OCI-LY3 (cell line): ENCODE data around the gene FAM177A1.
A peak's percentile ranks its signal among the peaks of the same experiment; 100 is the strongest.

ENCODE experiments used
- H2AFZ ChIP-seq: fragments of 200-600, 300-600 bp; shearing (Covaris generic); 2 replicates; pipeline ENCODE4 v1.6.0; 2014; ENCODE audit warnings: antibody characterized with exemption, low read depth, low read length
- H3K27ac ChIP-seq: fragments of 200-600, 300-600 bp; sonication (generic); 2 replicates; pipeline ENCODE4 v1.5.1; 2014; ENCODE audit warnings: mild to moderate bottlenecking, low read length, moderate library complexity, mixed read lengths
- H3K27me3 ChIP-seq: fragments of 200-600, 300-600 bp; sonication (generic); 2 replicates; pipeline ENCODE4 v1.6.1; 2014; ENCODE audit warnings: low read depth, low read length, mixed read lengths
- H3K36me3 ChIP-seq: fragments of 200-600, 300-600 bp; sonication (generic); replicated peaks from 2 replicates; pipeline ENCODE3; 2014; ENCODE audit warnings: low read depth, low read length, mixed read lengths
- H3K4me1 ChIP-seq: fragments of 300-600, 200-600 bp; sonication (generic); 2 replicates; pipeline ENCODE4 v1.6.1; 2014; ENCODE audit warnings: low read length, mixed read lengths
- H3K4me2 ChIP-seq: fragments of 200-600, 300-600 bp; sonication (generic); 2 replicates; pipeline ENCODE4 v1.6.1; 2014; ENCODE audit warnings: low read length, mixed read lengths
- H3K4me3 ChIP-seq: fragments of 300-600, 200-600 bp; sonication (generic); 2 replicates; pipeline ENCODE4 v1.5.1; 2014; ENCODE audit warnings: antibody characterized with exemption, mild to moderate bottlenecking, low read length, moderate library complexity
- H3K79me2 ChIP-seq: fragments of 300-600, 200-600 bp; shearing (Covaris generic); 2 replicates; pipeline ENCODE4 v1.6.1; 2014; ENCODE audit warnings: mild to moderate bottlenecking, low read length, mixed read lengths
- H3K9ac ChIP-seq: fragments of 300-600, 200-600 bp; shearing (Covaris generic); 2 replicates; pipeline ENCODE4 v1.6.0; 2014; ENCODE audit warnings: mild to moderate bottlenecking, low read length, moderate library complexity
- H3K9me3 ChIP-seq: fragments of 200-600, 300-600 bp; shearing (Covaris generic); 2 replicates; pipeline ENCODE4 v1.6.1; 2014; ENCODE audit warnings: low read length, mixed read lengths; ENCODE audit not compliant: insufficient read depth
- H4K20me1 ChIP-seq: fragments of 200-600, 300-600 bp; sonication (generic); 2 replicates; pipeline ENCODE4 v1.6.1; 2016; ENCODE audit warnings: low read length, mixed read lengths; ENCODE audit not compliant: insufficient read depth
- CTCF ChIP-seq: fragments of 200-600, 300-600 bp; sonication (generic); IDR thresholded peaks from 2 replicates; pipeline ENCODE4 v1.5.1; 2014; ENCODE audit warnings: antibody characterized with exemption, low read length, low read depth
- EZH2phosphoT487 ChIP-seq: fragments of 200-600 bp; shearing (Covaris generic); IDR thresholded peaks from 2 replicates; pipeline ENCODE4 v1.6.1; 2018; ENCODE audit warnings: antibody characterized with exemption, mixed run types, low read depth

The FAM177A1 gene

GRCh38 chr14:35043046-35043445, 3.0 kb upstream of the FAM177A1 start:
- no peak for TF ChIP-seq CTCF
- no peak for TF ChIP-seq EZH2phosphoT487
- H3K9me3 ChIP-seq = no peaks in the 10 kb centered on the region
- no peak overlapping the region for H3K4me2 ChIP-seq
- H4K20me1 ChIP-seq = no peaks in the 10 kb centered on the region
- no peaks in the 10 kb centered on the region for H3K27me3 ChIP-seq
- H3K4me1 ChIP-seq = peaks cover 9% of the 10 kb centered on the region
- H2AFZ ChIP-seq = no peak overlapping the region
- H3K9ac ChIP-seq = no peak overlapping the region
- no peaks in the 10 kb centered on the region for H3K36me3 ChIP-seq
- H3K4me3 ChIP-seq = no peak overlapping the region
- H3K27ac ChIP-seq = no peak overlapping the region
- H3K79me2 ChIP-seq = peaks cover 5% of the 10 kb centered on the region; the same call in 1 of the 2 replicates

- H3K9ac ChIP-seq = peak overlapping the region; percentile 79
- H4K20me1 ChIP-seq = no peaks in the 10 kb centered on the region
- peak overlapping the region; percentile 71 for H3K27ac ChIP-seq
- H2AFZ ChIP-seq = peak overlapping the region; percentile 92
- peaks cover 6% of the 10 kb centered on the region; the same call in 1 of the 2 replicates for H3K79me2 ChIP-seq
- no peaks in the 10 kb centered on the region for H3K27me3 ChIP-seq
- H3K9me3 ChIP-seq = no peaks in the 10 kb centered on the region
- peaks cover 9% of the 10 kb centered on the region for H3K4me1 ChIP-seq
- H3K36me3 ChIP-seq = no peaks in the 10 kb centered on the region
- TF ChIP-seq EZH2phosphoT487 (no peak), CTCF (no peak)
- H3K4me2 ChIP-seq = peak overlapping the region; percentile 74
- peak overlapping the region; percentile 91 for H3K4me3 ChIP-seq
These were observed 904 bp upstream of the FAM177A1 start for GRCh38 chr14:35044939-35045797.

- H4K20me1 ChIP-seq = no peaks in the 10 kb centered on the region
- TF ChIP-seq CTCF (no peak), EZH2phosphoT487 (no peak)
- peak overlapping the region; percentile 91 for H3K4me3 ChIP-seq
- peak overlapping the region; percentile 92 for H2AFZ ChIP-seq
- no peaks in the 10 kb centered on the region for H3K9me3 ChIP-seq
- H3K27ac ChIP-seq = peak overlapping the region; percentile 71
- no peaks in the 10 kb centered on the region for H3K36me3 ChIP-seq
- H3K4me2 ChIP-seq = peak overlapping the region; percentile 74
- H3K4me1 ChIP-seq = peaks cover 9% of the 10 kb centered on the region
- peaks cover 6% of the 10 kb centered on the region; the same call in 1 of the 2 replicates for H3K79me2 ChIP-seq
- H3K9ac ChIP-seq = peak overlapping the region; percentile 79
- H3K27me3 ChIP-seq = no peaks in the 10 kb centered on the region
These were observed 349 bp upstream of the FAM177A1 start for GRCh38 chr14:35045798-35046047.

- peak overlapping the region; percentile 78 for H3K4me2 ChIP-seq
- H3K79me2 ChIP-seq = peaks cover 6% of the 10 kb centered on the region; the same call in 1 of the 2 replicates
- H3K4me1 ChIP-seq = peaks cover 9% of the 10 kb centered on the region
- peak overlapping the region; percentile 91 for H3K4me3 ChIP-seq
- no peaks in the 10 kb centered on the region for H3K27me3 ChIP-seq
- peak overlapping the region; percentile 75 for H3K27ac ChIP-seq
- no peaks in the 10 kb centered on the region for H3K9me3 ChIP-seq
- TF ChIP-seq EZH2phosphoT487 = no peak
- TF ChIP-seq CTCF = 0 out of 2 replicates have a peak, but pooled peaks have one; percentile 9
- peak overlapping the region; percentile 81 for H3K9ac ChIP-seq
- H2AFZ ChIP-seq = peak overlapping the region; percentile 95
- no peaks in the 10 kb centered on the region for H4K20me1 ChIP-seq
- peaks cover 5% of the 10 kb centered on the region for H3K36me3 ChIP-seq
These were observed 872 bp downstream of the FAM177A1 start for GRCh38 chr14:35046751-35047536.
